ENCODE measurements around the gene TUBB1. TPM values are rescaled to one million over a fixed set of nuclear protein-coding genes. Genes with fewer than 3 reads are reported as not detected.

Gene TUBB1
- total and polyA plus RNA-seq, 7 experiments from 2014 or later: 0.14 to 9.5 (median 0.60) TPM; not detected in 3

GRCh38 chr20:59051666-59052185, 32.5 kb downstream of the TUBB1 start:
- ATAC-seq: no peak
- intact Hi-C loops (cut with micrococcal nuclease): no loop called here
- no peak for DNase-seq
- Mint-ChIP-seq H3K27ac (no peak overlapping the region), H3K4me1 (peaks cover 0 to 10% (median 5%) of the 10 kb centered on the region in 7 donors), H3K27me3 (peaks cover 11 to 53% (median 15%) of the 10 kb centered on the region in 5 donors), H3K4me3 (no peak overlapping the region), H3K9me3 (peaks cover 0 to 5% (median 0%) of the 10 kb centered on the region in 11 donors), H3K36me3 (no peaks in the 10 kb centered on the region)
- Histone ChIP-seq H3K4me3 (ENCODE audit: low read length) (no peak overlapping the region), H3K36me3 (ENCODE audit: control insufficient read depth in 2 of 3, insufficient read depth in 3 of 3, low read length in 3 of 3) (no peaks in the 10 kb centered on the region), H3K9me3 (ENCODE audit: control insufficient read depth in 2 of 3, low read length in 3 of 3) (no peaks in the 10 kb centered on the region), H3K4me1 (ENCODE audit: control insufficient read depth in 2 of 2, insufficient read depth in 2 of 2, low read length in 2 of 2) (no peaks in the 10 kb centered on the region), H3K27me3 (ENCODE audit: control insufficient read depth in 2 of 2, insufficient read depth in 2 of 2, low read length in 2 of 2) (peaks cover 4 to 5% of the 10 kb centered on the region in 2 donors), H3K27ac (ENCODE audit: low read depth, low read length) (no peak overlapping the region)
- ChIA-PET CTCF (interaction anchor here (0.7 to 1.1 kb wide), 2 partner anchors 142 to 156 kb away, joined by 3 read pairs; no protein-coding TSS in a partner anchor), POLR2A (no interaction called here)

GRCh38 chr20:59055302-59055701, 36.1 kb downstream of the TUBB1 start:
- no peaks in the 10 kb centered on the region for H3K4me1 Mint-ChIP-seq
- no peak overlapping the region for H3K27ac Mint-ChIP-seq
- intact Hi-C loops (cut with micrococcal nuclease): loop anchor here in 1 of 2 donors (1.0 kb wide), 3 partner anchors 152 to 348 kb away; no protein-coding TSS in a partner anchor
- CTCF ChIA-PET: interaction anchor here (1.0 kb wide), 1 partner anchor 347 kb away, joined by 3 read pairs; no protein-coding TSS in a partner anchor
- H3K4me3 ChIP-seq (ENCODE audit: low read length): no peak overlapping the region
- POLR2A ChIA-PET: interaction anchor here (0.7 kb wide), 2 partner anchors 112 to 176 kb away, joined by 3 read pairs; no protein-coding TSS in a partner anchor
- no peak overlapping the region for H3K27ac ChIP-seq (ENCODE audit: low read depth, low read length)
- H3K9me3 Mint-ChIP-seq: peaks cover 0 to 5% (median 0%) of the 10 kb centered on the region in 11 donors
- H3K4me3 Mint-ChIP-seq: no peak overlapping the region
- H3K4me1 ChIP-seq (ENCODE audit: control insufficient read depth in 2 of 2, insufficient read depth in 2 of 2, low read length in 2 of 2): no peaks in the 10 kb centered on the region
- H3K36me3 Mint-ChIP-seq: no peaks in the 10 kb centered on the region
- peaks cover 4 to 5% of the 10 kb centered on the region in 2 donors for H3K27me3 ChIP-seq (ENCODE audit: control insufficient read depth in 2 of 2, insufficient read depth in 2 of 2, low read length in 2 of 2)
- no peaks in the 10 kb centered on the region for H3K9me3 ChIP-seq (ENCODE audit: control insufficient read depth in 2 of 3, low read length in 3 of 3)
- DNase-seq (peak in 4 of 9 donors; percentile 5 to 25 (median 14)), ATAC-seq (no peak)
- no peaks in the 10 kb centered on the region for H3K36me3 ChIP-seq (ENCODE audit: control insufficient read depth in 2 of 3, insufficient read depth in 3 of 3, low read length in 3 of 3)
- peaks cover 10 to 59% (median 15%) of the 10 kb centered on the region in 5 donors for H3K27me3 Mint-ChIP-seq

GRCh38 chr20:59062081-59062480, 42.9 kb downstream of the TUBB1 start:
- POLR2A ChIA-PET: no interaction called here
- H3K4me1 Mint-ChIP-seq: no peaks in the 10 kb centered on the region
- H3K27me3 Mint-ChIP-seq: peaks cover 0 to 48% (median 3%) of the 10 kb centered on the region in 5 donors
- H3K27me3 ChIP-seq (ENCODE audit: control insufficient read depth in 2 of 2, insufficient read depth in 2 of 2, low read length in 2 of 2): no peaks in the 10 kb centered on the region
- H3K27ac Mint-ChIP-seq: no peak overlapping the region
- no peaks in the 10 kb centered on the region for H3K9me3 ChIP-seq (ENCODE audit: control insufficient read depth in 2 of 3, low read length in 3 of 3)
- H3K4me1 ChIP-seq (ENCODE audit: control insufficient read depth in 2 of 2, insufficient read depth in 2 of 2, low read length in 2 of 2): no peaks in the 10 kb centered on the region
- no peak overlapping the region for H3K4me3 Mint-ChIP-seq
- DNase-seq: no peak
- H3K36me3 ChIP-seq (ENCODE audit: control insufficient read depth in 2 of 3, insufficient read depth in 3 of 3, low read length in 3 of 3): no peaks in the 10 kb centered on the region
- CTCF ChIA-PET: no interaction called here
- H3K4me3 ChIP-seq (ENCODE audit: low read length): no peak overlapping the region
- H3K9me3 Mint-ChIP-seq: no peaks in the 10 kb centered on the region
- no peak for ATAC-seq
- H3K27ac ChIP-seq (ENCODE audit: low read depth, low read length): no peak overlapping the region
- no peaks in the 10 kb centered on the region for H3K36me3 Mint-ChIP-seq
- intact Hi-C loops (cut with micrococcal nuclease): no loop called here

GRCh38 chr20:59063358-59064213, 44.4 kb downstream of the TUBB1 start:
- H3K4me1 ChIP-seq (ENCODE audit: control insufficient read depth in 2 of 2, insufficient read depth in 2 of 2, low read length in 2 of 2): no peaks in the 10 kb centered on the region
- H3K36me3 ChIP-seq (ENCODE audit: control insufficient read depth in 2 of 3, insufficient read depth in 3 of 3, low read length in 3 of 3): no peaks in the 10 kb centered on the region
- ChIA-PET POLR2A (interaction anchor here (1.0 kb wide), 1 partner anchor 14 kb away, joined by 3 read pairs; no protein-coding TSS in a partner anchor), CTCF (no interaction called here)
- ATAC-seq: no peak
- peaks cover 0 to 58% (median 3%) of the 10 kb centered on the region in 5 donors for H3K27me3 Mint-ChIP-seq
- intact Hi-C loops (cut with micrococcal nuclease): no loop called here
- H3K27ac ChIP-seq (ENCODE audit: low read depth, low read length): no peak overlapping the region
- H3K27ac Mint-ChIP-seq: no peak overlapping the region
- no peaks in the 10 kb centered on the region for H3K9me3 ChIP-seq (ENCODE audit: control insufficient read depth in 2 of 3, low read length in 3 of 3)
- H3K4me3 Mint-ChIP-seq: no peak overlapping the region
- no peak for DNase-seq
- H3K4me1 Mint-ChIP-seq: no peaks in the 10 kb centered on the region
- H3K4me3 ChIP-seq (ENCODE audit: low read length): no peak overlapping the region
- no peaks in the 10 kb centered on the region for H3K9me3 Mint-ChIP-seq
- no peaks in the 10 kb centered on the region for H3K36me3 Mint-ChIP-seq
- H3K27me3 ChIP-seq (ENCODE audit: control insufficient read depth in 2 of 2, insufficient read depth in 2 of 2, low read length in 2 of 2): no peaks in the 10 kb centered on the region

- Mint-ChIP-seq H3K4me3 (no peak overlapping the region), H3K36me3 (no peaks in the 10 kb centered on the region), H3K9me3 (no peaks in the 10 kb centered on the region), H3K27me3 (peaks cover 0 to 61% (median 3%) of the 10 kb centered on the region in 5 donors), H3K4me1 (no peaks in the 10 kb centered on the region), H3K27ac (no peak overlapping the region)
- Histone ChIP-seq H3K27me3 (ENCODE audit: control insufficient read depth in 2 of 2, insufficient read depth in 2 of 2, low read length in 2 of 2) (no peaks in the 10 kb centered on the region), H3K27ac (ENCODE audit: low read depth, low read length) (no peak overlapping the region), H3K36me3 (ENCODE audit: control insufficient read depth in 2 of 3, insufficient read depth in 3 of 3, low read length in 3 of 3) (no peaks in the 10 kb centered on the region), H3K9me3 (ENCODE audit: control insufficient read depth in 2 of 3, low read length in 3 of 3) (no peaks in the 10 kb centered on the region), H3K4me3 (ENCODE audit: low read length) (no peak overlapping the region), H3K4me1 (ENCODE audit: control insufficient read depth in 2 of 2, insufficient read depth in 2 of 2, low read length in 2 of 2) (no peaks in the 10 kb centered on the region)
- DNase-seq (no peak), ATAC-seq (no peak)
- intact Hi-C loops (cut with micrococcal nuclease): no loop called here
- POLR2A ChIA-PET: interaction anchor here (1.0 kb wide), 1 partner anchor 15 kb away, joined by 3 read pairs; no protein-coding TSS in a partner anchor
- CTCF ChIA-PET: no interaction called here
These were observed 45.0 kb downstream of the TUBB1 start for GRCh38 chr20:59064214-59064722.

- CTCF ChIA-PET: no interaction called here
- H3K27me3 Mint-ChIP-seq: peaks cover 0 to 56% (median 10%) of the 10 kb centered on the region in 5 donors
- no peaks in the 10 kb centered on the region for H3K4me1 Mint-ChIP-seq
These were observed 49.3 kb downstream of the TUBB1 start for GRCh38 chr20:59068534-59068933.

More at GRCh38 chr20:59068534-59068933, 49.3 kb downstream of the TUBB1 start:
- DNase-seq: no peak
- intact Hi-C loops (cut with micrococcal nuclease): no loop called here
- Histone ChIP-seq H3K27ac (ENCODE audit: low read depth, low read length) (no peak overlapping the region), H3K4me1 (ENCODE audit: control insufficient read depth in 2 of 2, insufficient read depth in 2 of 2, low read length in 2 of 2) (no peaks in the 10 kb centered on the region), H3K4me3 (ENCODE audit: low read length) (no peak overlapping the region), H3K9me3 (ENCODE audit: control insufficient read depth in 2 of 3, low read length in 3 of 3) (no peaks in the 10 kb centered on the region), H3K27me3 (ENCODE audit: control insufficient read depth in 2 of 2, insufficient read depth in 2 of 2, low read length in 2 of 2) (no peaks in the 10 kb centered on the region), H3K36me3 (ENCODE audit: control insufficient read depth in 2 of 3, insufficient read depth in 3 of 3, low read length in 3 of 3) (no peaks in the 10 kb centered on the region)
- no peaks in the 10 kb centered on the region for H3K9me3 Mint-ChIP-seq
- POLR2A ChIA-PET: interaction anchor here (0.6 kb wide), 1 partner anchor 426 kb away, joined by 4 read pairs; no protein-coding TSS in a partner anchor
- no peaks in the 10 kb centered on the region for H3K36me3 Mint-ChIP-seq
- ATAC-seq: no peak
- no peak overlapping the region for H3K4me3 Mint-ChIP-seq
- no peak overlapping the region for H3K27ac Mint-ChIP-seq
